GM12891 (cell line): ENCODE data around the gene IMMP2L.

Experiments
- PAX5 ChIP-seq: IDR thresholded peaks from 2 replicates; pipeline ENCODE4 v1.6.1; 2011; ENCODE audit warnings: low read length, moderate library complexity, mild to moderate bottlenecking; ENCODE audit not compliant: insufficient read depth, severe bottlenecking
- POLR2A ChIP-seq: IDR thresholded peaks from 2 replicates; pipeline ENCODE4 v1.6.1; 2011; ENCODE audit warnings: low read depth, low read length, control low read depth
- POLR2AphosphoS5 ChIP-seq: IDR thresholded peaks from 2 replicates; pipeline ENCODE4 v1.6.1; 2011; ENCODE audit warnings: low read depth, low read length, control low read depth
- POU2F2 ChIP-seq: IDR thresholded peaks from 2 replicates; pipeline ENCODE4 v1.6.1; 2011; ENCODE audit warnings: low read depth, mild to moderate bottlenecking, control low read depth, low read length, moderate library complexity
- SPI1 ChIP-seq: IDR thresholded peaks from 2 replicates; pipeline ENCODE4 v1.6.1; 2011; ENCODE audit warnings: low read depth, low read length, control low read depth
- TAF1 ChIP-seq: IDR thresholded peaks from 2 replicates; pipeline ENCODE4 v1.6.1; 2011; ENCODE audit warnings: low read depth, low read length, control low read depth

DNA sequence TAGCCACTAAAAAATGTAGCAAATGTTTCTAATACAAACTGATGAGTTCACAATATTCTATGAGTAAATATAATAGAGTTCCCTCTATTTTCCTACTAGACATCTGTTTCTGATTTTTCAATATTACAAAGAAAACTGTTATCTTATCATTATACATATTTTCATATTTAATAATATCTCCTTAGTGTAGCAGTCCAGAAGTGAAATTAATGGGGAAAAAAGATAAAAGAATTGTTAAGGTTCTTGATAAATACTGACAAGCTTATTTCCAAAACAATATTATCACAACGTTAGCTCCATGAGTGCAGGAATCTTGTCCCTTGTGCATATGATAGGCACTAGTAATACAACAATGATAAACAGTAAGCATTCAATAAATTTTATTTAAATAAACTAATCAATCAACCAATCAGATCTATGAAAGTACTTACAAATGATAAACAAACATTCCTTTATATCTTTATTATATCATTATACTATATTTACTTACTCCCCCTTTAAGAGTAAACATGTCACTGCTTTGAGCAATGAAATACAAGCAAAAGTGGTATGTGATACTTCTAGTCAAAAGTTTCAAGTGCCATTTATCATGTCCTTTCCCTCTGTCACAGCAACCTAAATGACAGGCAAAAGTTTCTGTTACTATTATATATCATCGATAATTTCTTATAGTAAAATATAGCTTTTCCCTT lies 103.1 kb downstream of the IMMP2L start:
- TF ChIP-seq SPI1: no peak
- no peak for TF ChIP-seq POLR2A
- no peak for TF ChIP-seq TAF1
- TF ChIP-seq POU2F2: no peak
- no peak for TF ChIP-seq POLR2AphosphoS5
- no peak for TF ChIP-seq PAX5
